ENCODE measurements around the gene TBCK.

DNA sequence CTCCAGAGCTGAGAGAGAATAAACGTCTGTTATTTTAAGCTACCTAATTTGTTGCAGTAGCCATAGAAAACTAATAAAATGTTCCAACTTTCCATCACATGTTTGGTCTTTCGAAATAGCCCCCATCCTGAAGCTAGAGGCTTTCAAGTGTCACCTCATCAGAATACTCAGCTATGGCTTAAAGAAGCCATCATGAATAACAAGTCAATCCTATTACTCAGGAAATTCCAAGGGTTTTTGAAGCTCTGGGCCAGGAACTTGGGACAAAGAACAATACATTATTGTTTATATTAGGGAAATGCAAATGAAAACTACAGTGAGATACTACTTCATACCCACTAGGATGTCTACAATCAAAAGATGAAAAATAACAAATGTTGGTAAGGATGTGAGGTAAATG lies 42.2 kb downstream of the TBCK start:
- TF ChIP-seq, protein P1, sequence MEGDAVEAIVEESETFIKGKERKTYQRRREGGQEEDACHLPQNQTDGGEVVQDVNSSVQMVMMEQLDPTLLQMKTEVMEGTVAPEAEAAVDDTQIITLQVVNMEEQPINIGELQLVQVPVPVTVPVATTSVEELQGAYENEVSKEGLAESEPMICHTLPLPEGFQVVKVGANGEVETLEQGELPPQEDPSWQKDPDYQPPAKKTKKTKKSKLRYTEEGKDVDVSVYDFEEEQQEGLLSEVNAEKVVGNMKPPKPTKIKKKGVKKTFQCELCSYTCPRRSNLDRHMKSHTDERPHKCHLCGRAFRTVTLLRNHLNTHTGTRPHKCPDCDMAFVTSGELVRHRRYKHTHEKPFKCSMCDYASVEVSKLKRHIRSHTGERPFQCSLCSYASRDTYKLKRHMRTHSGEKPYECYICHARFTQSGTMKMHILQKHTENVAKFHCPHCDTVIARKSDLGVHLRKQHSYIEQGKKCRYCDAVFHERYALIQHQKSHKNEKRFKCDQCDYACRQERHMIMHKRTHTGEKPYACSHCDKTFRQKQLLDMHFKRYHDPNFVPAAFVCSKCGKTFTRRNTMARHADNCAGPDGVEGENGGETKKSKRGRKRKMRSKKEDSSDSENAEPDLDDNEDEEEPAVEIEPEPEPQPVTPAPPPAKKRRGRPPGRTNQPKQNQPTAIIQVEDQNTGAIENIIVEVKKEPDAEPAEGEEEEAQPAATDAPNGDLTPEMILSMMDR (IDR thresholded peaks at IDR 0.05) = no peak
- no peak for TF ChIP-seq POLR2A (IDR thresholded peaks at IDR 0.05)

Measured in uterus (tissue), 2 donors.